CD4-positive, alpha-beta T cell treated with Interleukin-17A for 1 hour (primary cell): ENCODE data around the gene EMX2.
"Not testable (repeated sequence)": the region's sequence is repeated elsewhere in the genome, so short reads cannot be mapped to it uniquely, and the experiment has no call there.

Experiments used
- DNase-seq: peaks from one replicate; pipeline ENCODE4 v3.0.0-alpha.2; 2020

The EMX2 gene

DNA sequence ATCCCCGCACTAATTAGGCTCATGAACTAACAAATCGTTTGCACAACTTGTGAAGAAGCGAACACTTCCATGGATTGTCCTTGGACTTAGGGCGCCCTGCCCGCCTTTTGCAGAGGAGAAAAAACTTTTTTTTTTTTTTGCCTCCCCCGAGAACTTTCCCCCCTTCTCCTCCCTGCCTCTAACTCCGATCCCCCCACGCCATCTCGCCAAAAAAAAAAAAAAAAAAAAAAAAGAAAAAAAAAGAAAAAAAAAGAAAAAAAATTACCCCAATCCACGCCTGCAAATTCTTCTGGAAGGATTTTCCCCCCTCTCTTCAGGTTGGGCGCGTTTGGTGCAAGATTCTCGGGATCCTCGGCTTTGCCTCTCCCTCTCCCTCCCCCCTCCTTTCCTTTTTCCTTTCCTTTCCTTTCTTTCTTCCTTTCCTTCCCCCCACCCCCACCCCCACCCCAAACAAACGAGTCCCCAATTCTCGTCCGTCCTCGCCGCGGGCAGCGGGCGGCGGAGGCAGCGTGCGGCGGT lies at the start of gene EMX2:
EMX2 (plus strand) TSS at position 41 of the 519 bp plus-strand sequence. CDS start 522 bp downstream, outside the sequence.
- no peak for DNase-seq

DNA sequence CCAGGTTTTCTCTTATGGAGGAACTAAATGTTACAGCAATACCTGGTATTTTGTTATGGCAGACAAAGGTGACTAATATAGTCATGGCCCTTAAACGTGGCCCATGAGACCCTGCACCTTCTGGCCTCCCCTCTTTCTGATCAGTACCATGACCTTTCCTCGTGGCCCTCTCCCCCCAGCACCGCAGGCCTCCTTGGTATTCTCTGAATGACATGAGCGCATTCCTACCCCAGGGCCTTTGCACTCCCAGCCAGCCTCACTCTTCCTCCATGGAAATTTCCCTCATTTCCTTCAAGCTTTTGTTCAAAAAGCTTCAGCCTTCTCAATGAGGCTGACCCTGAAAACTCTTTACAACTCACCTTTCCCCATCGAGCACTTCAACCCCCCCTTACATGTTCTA lies 46.5 kb upstream of the EMX2 start:
- DNase-seq, result no peak

DNA sequence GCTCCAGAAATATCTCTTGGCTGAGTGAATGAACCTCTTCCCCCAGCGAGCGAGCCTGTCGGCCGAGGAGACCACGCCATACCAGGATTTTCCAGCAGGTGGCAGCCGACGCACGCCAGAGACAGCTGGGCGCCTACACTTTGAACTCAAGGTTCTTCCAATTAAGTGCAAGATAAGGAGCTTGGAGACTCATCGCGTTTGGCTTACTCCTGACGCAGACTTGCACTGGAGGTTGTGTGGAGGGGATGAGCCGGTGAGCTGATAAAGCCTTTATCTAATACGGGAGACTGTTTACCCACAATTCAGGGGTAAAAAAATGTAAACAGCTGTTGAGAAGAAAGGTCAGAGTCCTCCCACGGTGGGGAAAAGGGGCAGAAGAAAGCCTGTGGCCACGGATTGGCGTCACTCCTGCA lies 45.9 kb upstream of the EMX2 start:
- peak; percentile 62 for DNase-seq

DNA sequence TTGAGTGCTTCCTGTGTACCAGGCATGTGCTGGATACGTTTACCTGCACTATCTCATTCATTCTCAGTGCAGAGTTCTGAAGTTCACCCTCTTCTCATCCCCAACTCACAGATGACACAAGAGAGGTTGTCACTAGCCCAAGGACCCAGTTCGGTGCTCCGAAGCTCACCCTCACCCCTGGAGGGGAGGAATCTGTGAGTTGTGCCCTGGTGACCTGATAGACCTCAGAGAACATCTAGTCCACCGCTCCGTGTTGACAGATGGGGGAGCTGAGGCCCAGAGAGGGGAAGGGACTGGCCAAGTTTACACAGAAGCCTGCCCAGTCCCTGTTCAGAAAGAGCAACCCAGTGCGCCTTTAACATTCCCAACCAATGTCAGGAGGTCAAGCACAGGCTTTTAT lies 44.8 kb upstream of the EMX2 start:
- no peak for DNase-seq

DNA sequence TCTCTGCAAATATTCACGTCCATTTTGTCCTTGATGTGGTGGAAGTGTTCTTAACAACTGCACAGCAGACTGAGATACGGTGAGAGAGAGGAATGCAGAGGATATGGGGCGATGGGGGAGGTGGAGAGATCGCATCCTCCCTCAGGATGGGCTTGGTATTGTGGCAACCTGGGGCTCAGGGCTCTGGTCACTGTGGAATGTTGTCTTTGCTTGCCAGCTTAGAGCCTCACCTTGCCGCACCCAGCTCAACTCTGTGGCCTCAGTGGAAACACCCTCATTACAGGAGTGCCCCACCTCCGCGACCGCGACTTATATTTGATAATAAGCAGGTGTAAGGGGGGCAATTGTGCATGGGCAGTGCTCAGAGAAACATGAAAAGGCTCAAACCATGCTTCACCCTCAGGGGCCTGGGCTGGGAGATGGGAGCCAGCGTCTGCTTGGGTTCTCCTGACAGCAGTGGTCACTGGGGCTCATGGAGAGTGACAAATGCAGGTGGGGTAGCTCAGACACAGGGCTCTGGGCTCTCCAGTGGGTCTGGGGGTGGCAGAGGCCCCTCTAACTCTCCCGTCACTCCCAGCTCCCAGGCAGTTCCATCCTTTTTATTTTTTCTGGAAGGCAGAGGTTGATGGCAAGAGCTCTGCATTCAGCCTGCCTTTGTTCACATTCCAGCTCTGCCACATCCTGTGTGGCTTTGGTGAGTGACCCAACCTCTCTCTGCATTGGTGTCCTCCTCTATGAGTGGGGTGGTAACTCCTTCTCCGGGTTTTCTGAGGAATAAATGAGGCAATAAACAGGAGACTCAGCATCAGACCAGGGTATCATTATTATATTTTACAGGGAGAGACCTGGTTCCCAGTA lies 43.1 kb upstream of the EMX2 start:
- no peak for DNase-seq

DNA sequence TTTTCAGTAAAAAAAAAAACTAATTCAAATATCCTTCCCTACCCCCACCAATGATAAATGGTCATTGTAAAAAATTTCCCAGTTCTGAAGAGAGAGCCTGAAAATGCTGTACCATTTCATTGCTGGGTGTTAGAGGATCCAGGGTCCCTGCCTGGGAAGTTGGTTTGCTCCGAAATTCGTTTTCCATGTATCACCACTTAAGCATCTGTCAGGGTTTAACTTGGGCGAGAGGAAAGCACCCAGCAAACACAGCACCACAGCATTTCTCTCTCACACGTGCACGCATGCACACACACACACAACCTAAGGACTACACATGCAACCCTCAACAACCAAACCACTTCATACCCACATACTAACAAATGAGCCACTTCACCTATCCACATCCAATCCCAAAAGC lies 42.1 kb upstream of the EMX2 start:
- DNase-seq, result no peak

DNA sequence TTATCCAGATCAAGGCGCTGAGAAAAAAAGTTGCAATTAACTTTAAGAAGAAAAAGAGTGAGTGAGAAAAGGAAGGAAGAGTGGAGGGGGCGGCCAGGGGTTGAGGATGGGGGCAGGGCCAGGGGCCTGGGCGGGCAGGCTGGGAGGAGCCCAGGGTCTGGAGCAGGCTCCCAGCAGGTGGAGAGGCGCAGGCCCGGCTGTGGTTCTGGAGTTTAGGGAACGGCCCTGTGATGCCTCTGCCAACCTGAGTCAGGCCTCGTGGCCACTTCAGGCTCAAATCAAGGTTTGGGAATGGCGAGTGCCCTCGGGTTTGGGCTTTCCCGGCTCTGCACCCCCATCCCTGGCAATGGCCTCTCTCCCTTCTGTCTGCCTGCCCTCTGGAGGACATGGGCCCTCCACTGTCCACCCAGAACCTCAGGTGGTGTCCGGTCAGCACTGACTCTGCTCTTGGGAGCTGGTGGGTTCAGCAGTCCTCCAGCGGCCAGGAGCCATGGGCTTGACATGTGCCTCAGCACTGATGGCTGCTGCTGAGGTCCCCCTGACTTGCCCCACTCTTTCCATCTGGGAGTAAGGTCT lies 41.0 kb upstream of the EMX2 start:
- DNase-seq, result no peak

DNA sequence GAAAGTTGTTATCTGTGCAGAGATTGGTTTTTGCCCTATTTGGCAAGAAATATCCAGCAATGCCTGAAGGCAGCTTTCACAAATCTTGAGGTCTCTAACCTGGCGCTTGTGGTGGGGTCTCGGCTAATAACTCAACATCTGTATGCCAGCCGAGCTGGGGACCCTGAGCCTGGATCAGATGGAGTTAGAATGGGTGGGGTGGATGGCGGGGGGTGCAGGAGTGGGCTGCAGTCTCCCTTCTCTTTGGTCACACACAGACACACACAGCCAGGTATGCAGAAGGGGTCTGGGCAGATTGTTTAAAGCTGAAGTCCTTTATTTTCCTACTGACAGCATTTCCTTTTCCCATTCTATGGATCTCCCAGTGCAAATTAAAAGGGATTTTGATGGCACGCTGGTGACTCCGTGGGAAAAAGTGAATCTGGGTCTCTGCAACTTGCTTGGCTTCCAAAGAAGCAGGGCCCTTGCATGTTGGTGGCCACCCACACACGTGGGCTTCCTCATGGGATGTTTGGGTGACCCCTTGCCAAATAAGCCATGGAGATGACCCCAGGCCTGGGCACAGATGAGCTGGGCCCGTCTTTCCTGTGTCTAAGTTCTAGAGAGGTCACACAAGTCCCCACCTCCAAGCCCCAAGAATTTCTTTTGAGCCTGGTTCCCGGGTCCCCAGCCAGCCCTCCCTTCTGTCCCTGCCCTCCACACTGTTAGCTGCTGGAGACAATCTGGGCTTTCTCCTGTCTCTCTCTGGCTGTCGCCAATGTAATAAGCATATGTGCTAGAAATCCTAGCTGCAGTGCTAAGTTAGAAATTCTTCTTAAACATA lies 39.9 kb upstream of the EMX2 start:
- DNase-seq, result no peak

DNA sequence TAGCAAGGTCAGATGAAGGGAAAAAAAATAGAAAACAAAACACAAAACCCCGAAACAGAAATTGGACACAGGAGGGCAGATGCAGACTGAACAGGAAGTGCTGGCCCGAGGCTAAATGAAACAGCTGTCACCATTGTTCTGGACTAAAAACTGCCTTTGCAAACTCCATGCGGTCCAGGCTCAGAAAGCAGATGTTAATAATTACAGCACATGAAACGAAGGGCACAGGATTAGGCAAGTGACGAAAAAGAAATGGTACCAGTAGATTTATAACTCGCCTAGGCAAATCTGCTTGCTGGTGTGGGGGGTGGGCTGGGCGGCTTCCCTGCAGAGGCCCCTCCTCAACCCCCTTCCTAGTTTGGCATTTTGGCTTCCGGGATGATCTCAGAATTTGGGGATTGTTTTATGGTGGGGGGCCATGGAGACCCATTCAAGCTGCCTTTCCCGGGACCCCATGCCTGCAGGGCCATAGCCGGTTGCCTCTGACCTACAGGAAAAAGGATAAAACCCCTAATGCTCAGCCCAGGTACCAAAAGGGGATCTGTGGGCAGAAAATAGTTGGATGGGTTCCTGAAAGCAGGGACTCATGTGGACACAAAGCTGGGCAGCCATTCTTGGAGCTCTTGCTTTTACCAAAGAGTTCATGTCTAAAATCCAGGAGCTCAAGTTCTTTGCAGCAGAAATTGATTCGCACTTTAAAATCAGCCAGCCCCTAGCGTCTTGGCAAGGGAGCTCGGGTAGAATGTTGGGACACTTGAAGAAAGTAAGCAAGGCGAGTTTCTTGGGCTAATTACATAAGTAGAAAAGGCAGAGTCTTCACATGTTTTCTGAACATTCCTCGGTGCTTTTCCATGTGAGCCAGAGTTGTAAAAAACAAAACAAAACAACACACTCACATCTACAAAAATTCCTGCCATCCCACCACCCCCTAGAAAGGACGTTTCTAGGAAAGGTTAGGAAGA lies 39.0 kb upstream of the EMX2 start:
- DNase-seq, result no peak

DNA sequence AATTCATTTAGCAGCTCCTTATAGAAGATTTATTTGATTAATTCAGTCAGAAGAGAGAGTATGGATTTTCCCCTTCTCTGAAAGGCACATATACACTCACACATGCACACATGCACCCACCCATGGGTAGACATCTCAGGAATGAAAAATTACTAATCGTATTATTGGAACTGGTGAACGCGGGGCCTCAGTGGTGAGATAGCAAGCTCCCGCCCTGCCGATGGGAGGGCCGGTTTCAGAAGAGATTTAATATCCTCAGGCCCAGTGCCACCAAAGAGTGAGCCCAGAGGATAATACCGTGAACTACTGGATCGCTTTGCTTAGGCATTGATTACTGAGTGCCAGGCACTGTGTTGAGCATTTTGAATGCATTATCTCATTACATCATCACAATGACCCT lies 38.0 kb upstream of the EMX2 start:
- no peak for DNase-seq

DNA sequence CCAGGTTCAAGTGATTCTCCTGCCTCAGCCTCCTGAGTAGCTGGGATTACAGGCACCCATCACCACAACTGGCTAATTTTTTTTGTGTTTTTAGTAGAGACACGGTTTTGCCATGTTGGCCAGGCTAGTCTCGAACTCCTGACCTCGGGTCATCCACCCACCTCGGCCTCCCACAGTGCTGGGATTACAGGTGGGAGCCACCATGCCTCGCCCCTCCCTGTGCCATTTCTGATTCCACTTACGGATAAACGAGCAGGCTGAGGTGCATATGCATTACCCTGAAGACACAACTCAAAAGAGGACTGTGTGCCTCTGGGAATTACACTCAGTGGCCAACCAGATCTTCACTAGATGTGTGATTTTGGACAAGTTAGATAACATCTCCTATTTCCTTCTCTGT lies 35.5 kb upstream of the EMX2 start:
- not testable (repeated sequence) for DNase-seq

DNA sequence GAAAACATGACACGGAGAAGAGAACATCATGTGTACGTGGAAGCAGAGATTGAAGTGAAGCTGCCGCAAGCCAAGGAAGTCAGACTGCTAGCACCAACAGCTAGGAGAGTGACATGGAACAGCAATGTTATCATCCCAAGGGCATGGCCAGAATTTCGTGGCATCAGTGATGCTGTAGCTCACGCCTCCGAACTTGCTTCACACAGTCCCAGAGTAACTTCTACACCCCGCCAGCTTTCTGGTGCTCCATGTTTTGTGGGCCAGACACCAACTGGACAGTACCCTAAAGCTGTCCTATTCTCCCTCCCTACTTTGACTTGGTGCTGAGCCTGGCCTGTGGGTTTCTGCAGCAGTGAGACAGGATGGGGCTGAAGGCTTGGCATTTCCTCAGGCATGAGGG lies 33.0 kb upstream of the EMX2 start:
- DNase-seq, result no peak

DNA sequence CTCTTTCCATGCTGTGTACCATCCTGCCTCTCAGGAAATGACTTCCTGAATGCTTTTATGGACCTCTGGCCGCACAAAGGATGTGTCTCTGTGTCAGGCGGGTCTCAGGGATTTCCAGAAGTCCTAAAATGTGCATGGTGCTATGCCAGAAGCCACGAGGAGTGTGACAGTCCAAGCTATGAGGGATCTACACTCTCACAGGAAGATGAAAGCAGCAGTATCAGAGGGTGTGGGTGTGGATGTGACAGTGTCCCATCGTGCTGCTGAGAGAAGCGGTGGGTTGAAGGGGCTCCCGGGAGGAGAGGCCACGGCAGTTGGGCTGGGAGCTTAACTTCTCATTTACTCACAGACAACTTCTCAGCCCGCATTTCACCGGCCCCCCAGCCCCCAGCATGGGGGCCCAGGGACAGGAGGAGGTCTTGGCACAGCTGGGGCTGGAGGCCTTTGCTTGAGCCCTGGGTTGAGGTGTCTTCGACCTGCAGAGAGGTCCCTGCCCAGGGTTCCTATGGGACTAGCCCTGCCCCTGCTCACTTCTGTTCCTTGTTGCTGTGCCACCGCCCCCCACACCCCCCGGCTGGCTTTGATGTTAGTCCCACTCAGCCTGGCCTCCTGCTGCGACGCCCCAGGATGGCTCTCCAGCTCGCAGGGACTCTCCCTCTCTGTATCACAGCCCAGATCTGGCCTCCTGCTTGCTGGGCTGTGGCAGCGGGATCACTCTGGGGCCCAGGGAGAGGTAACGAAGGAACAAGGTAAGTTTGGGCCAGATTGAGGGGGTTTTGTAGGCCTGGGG lies 30.8 kb upstream of the EMX2 start:
- no peak for DNase-seq

DNA sequence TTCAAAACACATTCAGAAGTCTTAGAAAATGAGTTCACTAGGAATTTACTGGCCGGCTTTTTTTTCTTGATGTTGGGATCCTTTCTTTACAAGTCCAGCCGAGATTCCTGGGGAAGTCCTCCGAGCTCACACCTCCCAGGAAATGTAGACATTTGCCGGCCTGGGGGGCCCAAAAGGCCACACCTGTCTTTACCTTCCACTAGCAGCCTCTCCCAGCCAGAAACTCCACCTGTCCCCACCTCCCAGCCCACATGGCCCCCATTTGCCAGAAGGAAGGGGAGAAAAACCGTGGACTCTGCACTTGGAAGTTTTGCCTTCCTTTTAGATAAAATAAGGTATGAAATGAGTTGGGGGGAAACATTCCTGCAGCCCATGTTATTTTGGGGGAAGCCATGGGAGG lies 27.6 kb upstream of the EMX2 start:
- DNase-seq, result no peak

DNA sequence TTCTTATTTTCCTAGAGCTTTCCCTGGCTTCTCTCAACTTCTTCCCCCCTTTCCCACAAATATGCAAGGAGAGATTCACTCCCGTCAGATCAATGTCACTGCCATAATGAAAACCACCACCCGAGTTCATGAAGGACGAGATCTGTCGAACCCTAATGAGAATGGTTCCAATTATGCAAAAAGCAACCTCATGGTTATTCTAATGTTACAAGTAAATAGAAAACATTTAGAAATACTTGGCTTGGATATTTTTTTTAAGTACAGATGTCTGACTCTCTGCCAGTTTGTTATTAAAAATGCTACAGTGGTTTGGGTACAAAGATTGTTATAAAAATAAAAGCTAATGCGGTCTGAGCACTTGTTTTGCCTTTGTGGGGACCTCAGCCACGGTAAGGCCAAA lies 25.9 kb upstream of the EMX2 start:
- DNase-seq, result no peak

DNA sequence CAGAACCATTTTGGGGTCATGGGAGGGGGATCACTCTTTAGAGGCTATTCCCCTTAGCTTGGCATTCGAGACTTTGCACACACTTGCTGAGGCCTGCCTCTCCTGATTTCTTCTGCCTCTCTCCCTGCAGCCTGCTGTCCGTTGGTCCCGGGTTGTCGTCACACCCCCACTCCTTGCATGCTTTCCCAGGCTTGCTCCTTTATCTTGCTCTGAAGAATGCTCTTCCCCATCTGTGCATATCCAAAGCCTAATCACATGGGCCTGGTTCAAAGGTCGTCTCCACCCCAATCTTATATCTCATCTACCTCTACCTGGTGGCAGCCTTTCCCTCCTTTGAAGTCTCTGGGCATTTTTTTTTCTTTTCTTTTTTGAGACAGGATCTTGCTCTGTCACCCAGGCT lies 24.3 kb upstream of the EMX2 start:
- DNase-seq, result no peak

DNA sequence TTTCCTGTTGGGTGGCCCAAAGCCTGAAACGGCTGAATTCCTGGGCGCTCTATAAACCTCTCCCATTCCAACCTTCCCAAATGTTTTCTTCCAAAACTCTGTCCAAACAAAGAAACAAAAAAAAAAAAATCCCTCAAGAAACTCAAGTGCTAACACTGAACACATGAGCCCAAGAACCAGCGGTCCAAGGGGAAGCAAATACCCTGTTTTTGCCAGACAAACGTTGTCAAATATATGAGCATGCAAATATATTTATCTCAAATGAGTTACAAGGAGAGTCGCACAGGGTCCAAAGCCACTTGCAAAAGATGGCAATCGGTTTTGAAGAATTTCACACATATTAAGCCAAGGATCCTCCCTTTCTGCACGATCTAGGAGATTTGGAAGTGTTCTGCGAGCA lies 23.3 kb upstream of the EMX2 start:
- DNase-seq, result no peak

DNA sequence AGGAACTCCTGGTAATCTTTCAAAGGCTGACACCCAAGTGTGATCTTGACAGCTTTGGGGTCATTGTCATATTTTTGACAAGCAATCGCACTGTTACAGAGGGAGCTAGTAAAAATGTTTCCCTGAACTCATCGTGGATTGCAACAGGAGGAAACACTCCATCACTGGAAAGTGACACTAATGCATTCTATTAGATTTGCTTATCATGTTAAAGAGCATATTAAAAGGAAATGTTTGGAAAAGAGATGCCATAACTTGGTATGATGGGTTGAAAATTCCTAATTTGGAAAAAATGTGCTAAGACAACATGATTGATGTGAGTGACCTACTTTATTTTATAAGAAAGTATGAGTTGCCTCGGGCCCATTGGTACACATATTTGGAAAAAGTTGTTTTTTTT lies 22.7 kb upstream of the EMX2 start:
- no peak for DNase-seq

DNA sequence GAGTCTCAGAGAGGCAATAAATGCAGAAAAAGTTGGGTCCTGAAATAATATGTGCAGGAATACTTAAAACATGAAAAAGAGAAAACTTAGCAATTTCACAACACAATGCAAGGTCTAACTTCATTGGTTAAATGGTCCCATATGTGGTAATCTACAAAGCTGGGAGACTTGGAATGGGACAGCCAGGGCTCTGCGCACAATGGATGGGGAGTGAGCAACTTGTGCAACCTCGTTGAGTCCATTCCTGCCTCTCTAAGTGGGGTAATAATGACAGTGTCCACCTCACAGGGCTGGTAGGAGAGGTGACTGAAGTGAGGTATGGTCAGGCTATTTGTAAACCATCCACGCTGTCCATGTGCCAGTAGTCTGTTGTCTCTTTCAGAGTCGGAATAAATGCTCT lies 11.8 kb upstream of the EMX2 start:
- DNase-seq, result no peak

DNA sequence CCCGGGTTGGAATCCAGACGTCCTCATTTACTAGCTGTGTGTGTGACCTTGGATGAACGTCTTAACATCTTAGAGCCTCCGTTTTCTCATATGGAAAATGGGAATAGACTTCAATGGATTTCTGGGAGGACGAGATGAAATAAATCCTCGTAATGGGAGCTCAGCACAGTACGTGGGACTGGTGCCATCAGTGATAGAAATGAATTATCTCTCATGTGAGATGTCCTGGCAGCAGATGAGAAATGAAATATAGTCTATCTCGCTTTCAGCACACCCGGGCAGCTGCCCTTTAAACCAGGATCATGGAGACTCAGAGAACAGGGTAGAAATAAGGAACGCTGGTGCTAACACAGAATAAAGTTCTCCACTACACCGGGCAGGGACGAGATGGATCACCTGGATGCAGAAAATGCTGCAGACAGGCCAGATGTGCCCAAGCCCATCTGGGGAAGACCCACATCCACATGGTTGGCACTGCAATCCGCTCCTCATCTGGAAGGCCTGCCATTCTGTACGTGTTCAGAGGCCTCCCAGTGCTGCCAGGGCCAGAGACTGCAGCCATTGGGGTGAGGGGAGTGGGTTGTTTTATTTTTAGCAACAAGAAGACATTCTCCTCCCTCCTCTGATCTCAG lies 11.1 kb upstream of the EMX2 start:
- DNase-seq, result no peak

DNA sequence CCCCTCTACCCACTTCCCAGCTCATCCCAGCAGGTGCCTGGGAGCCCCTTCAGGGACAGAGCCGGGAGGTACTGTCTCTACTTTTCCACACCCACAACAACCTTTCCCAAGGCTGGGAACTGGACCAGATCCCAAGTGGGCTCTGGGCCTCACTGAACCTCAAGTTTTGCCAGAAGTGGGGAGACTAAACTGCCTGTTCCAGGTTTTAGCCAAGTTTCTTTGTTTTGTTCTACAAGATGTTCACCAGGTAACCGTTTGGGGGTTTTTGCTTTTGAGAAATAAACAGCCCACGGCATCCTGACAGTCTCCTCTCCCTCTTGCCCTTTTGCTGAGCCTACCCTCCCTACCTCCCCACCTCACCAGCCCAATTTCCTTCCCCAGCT lies 10.6 kb upstream of the EMX2 start:
- no peak for DNase-seq
